HEK293 (cell line): ENCODE results near the gene ERCC5.

Experiments used
- CTCF ChIA-PET: fragments of 350-600 bp; formaldehyde crosslinking; extraction: SDS; loops from one replicate; lab custom pipeline; 2021; ENCODE audit warnings: antibody characterized with exemption; lab: Yijun Ruan, JAX
- POLR2A ChIA-PET: fragments of 300-600 bp; formaldehyde crosslinking; extraction: SDS; loops from one replicate; lab custom pipeline; 2020; ENCODE audit warnings: antibody characterized with exemption, inconsistent platforms; lab: Yijun Ruan, JAX
- H3K27ac ChIP-seq: fragments of 200-500 bp; sonication (Bioruptor generic); 2 replicates; pipeline ENCODE4 v1.5.1; 2014; ENCODE audit warnings: low read depth, low read length, control low read depth, inconsistent platforms; ENCODE audit errors: extremely low read depth
- H3K36me3 ChIP-seq, 2 experiments: fragments of 200-500 bp in 1 of 2; sonication (Bioruptor generic) in 1 of 2; 1 replicate in 1 of 2; 2 replicates in 1 of 2; pipeline ENCODE4 v1.5.1; 2014 to 2017; ENCODE audit warnings: inconsistent platforms in 2 of 2, low read length in 2 of 2; ENCODE audit not compliant: control insufficient read depth in 2 of 2, insufficient read depth in 1 of 2
- H3K4me1 ChIP-seq: fragments of 200-500 bp; sonication (Bioruptor generic); 2 replicates; pipeline ENCODE4 v1.5.1; 2014; ENCODE audit warnings: mild to moderate bottlenecking, low read length, inconsistent platforms; ENCODE audit not compliant: control insufficient read depth, insufficient read depth
- H3K4me3 ChIP-seq: 2 replicates; pipeline ENCODE4 v1.5.1; 2011; ENCODE audit warnings: low read depth, mild to moderate bottlenecking, control low read depth, low read length, moderate library complexity
- H3K9me3 ChIP-seq: fragments of 200-500 bp; sonication (Bioruptor generic); 2 replicates; pipeline ENCODE4 v1.5.1; 2014; ENCODE audit warnings: low read depth, low read length, inconsistent platforms; ENCODE audit not compliant: control insufficient read depth, insufficient read depth
- GLIS1 ChIP-seq: fragments of 450-650 bp; formaldehyde crosslinking; IDR thresholded peaks from 2 replicates; pipeline ENCODE4 v1.5.1; 2016; ENCODE audit warnings: missing biosample characterization, missing genetic modification characterization
- SCRT1 ChIP-seq: fragments of 450-650 bp; formaldehyde crosslinking; IDR thresholded peaks from 2 replicates; pipeline ENCODE4 v1.5.1; 2016; ENCODE audit warnings: missing biosample characterization, missing genetic modification characterization, borderline replicate concordance
- SP7 ChIP-seq: fragments of 450-650 bp; formaldehyde crosslinking; IDR thresholded peaks from 2 replicates; pipeline ENCODE4 v1.5.1; 2016; ENCODE audit warnings: missing biosample characterization, missing genetic modification characterization
- ZBTB17 ChIP-seq: fragments of 450-650 bp; formaldehyde crosslinking; IDR thresholded peaks from 2 replicates; pipeline ENCODE4 v1.5.1; 2016; ENCODE audit warnings: missing biosample characterization, missing genetic modification characterization
- ZFP41 ChIP-seq: fragments of 450-650 bp; formaldehyde crosslinking; IDR thresholded peaks from 2 replicates; pipeline ENCODE4 v1.5.1; 2016; ENCODE audit warnings: missing biosample characterization, missing genetic modification characterization, borderline replicate concordance
- ZNF121 ChIP-seq: fragments of 450-650 bp; formaldehyde crosslinking; IDR thresholded peaks from 2 replicates; pipeline ENCODE4 v1.5.1; 2016; ENCODE audit warnings: missing biosample characterization, missing genetic modification characterization
- ZNF157 ChIP-seq: fragments of 450-650 bp; formaldehyde crosslinking; IDR thresholded peaks from 2 replicates; pipeline ENCODE4 v1.5.1; 2016; ENCODE audit warnings: missing biosample characterization, missing genetic modification characterization
- ZNF24 ChIP-seq: fragments of 450-650 bp; formaldehyde crosslinking; IDR thresholded peaks from 2 replicates; pipeline ENCODE4 v1.5.1; 2016; ENCODE audit warnings: missing biosample characterization, missing genetic modification characterization
- ZNF302 ChIP-seq: fragments of 450-650 bp; formaldehyde crosslinking; IDR thresholded peaks from 2 replicates; pipeline ENCODE4 v1.5.1; 2016; ENCODE audit warnings: missing biosample characterization, missing genetic modification characterization, low read depth
- ZNF341 ChIP-seq: fragments of 450-650 bp; formaldehyde crosslinking; IDR thresholded peaks from 2 replicates; pipeline ENCODE4; 2016; ENCODE audit warnings: low read depth, missing biosample characterization, missing genetic modification characterization
- ZNF514 ChIP-seq: fragments of 450-650 bp; formaldehyde crosslinking; IDR thresholded peaks from 2 replicates; pipeline ENCODE4 v1.5.1; 2016; ENCODE audit warnings: missing biosample characterization, missing genetic modification characterization
- ZNF521 ChIP-seq: fragments of 450-650 bp; formaldehyde crosslinking; IDR thresholded peaks from 2 replicates; pipeline ENCODE4 v1.5.1; 2017; ENCODE audit warnings: missing biosample characterization, mild to moderate bottlenecking, missing genetic modification characterization
- ZNF529 ChIP-seq: fragments of 450-650 bp; formaldehyde crosslinking; IDR thresholded peaks from 2 replicates; pipeline ENCODE4 v1.5.1; 2017; ENCODE audit warnings: missing genetic modification characterization, missing biosample characterization; ENCODE audit not compliant: insufficient replicate concordance
- ZNF610 ChIP-seq: fragments of 450-650 bp; formaldehyde crosslinking; IDR thresholded peaks from 2 replicates; pipeline ENCODE4 v1.5.1; 2016; ENCODE audit warnings: missing biosample characterization, missing genetic modification characterization, borderline replicate concordance
- ZNF658 ChIP-seq: fragments of 450-650 bp; formaldehyde crosslinking; IDR thresholded peaks from 2 replicates; pipeline ENCODE4; 2016; ENCODE audit warnings: missing biosample characterization, missing genetic modification characterization
- ZNF707 ChIP-seq: fragments of 450-650 bp; formaldehyde crosslinking; IDR thresholded peaks from 2 replicates; pipeline ENCODE4 v1.5.1; 2016; ENCODE audit warnings: missing biosample characterization, missing genetic modification characterization
- TF ChIP-seq, protein P1 (sequence below): fragments of 450-650 bp; formaldehyde crosslinking; IDR thresholded peaks from 2 replicates; pipeline ENCODE4 v1.5.1; 2017; ENCODE audit warnings: missing biosample characterization, missing genetic modification characterization
- TF ChIP-seq, protein P2 (sequence below): fragments of 450-650 bp; formaldehyde crosslinking; IDR thresholded peaks from 2 replicates; pipeline ENCODE4 v1.5.1; 2016; ENCODE audit warnings: missing biosample characterization, missing genetic modification characterization
- TF ChIP-seq, protein P3 (sequence below): fragments of 450-650 bp; formaldehyde crosslinking; conservative IDR thresholded peaks from 2 replicates; pipeline ENCODE4 v1.5.1; 2016; ENCODE audit warnings: low read depth, missing biosample characterization, missing genetic modification characterization
- TF ChIP-seq, protein P4 (sequence below): sonication (generic); formaldehyde crosslinking; IDR thresholded peaks from 2 replicates; pipeline ENCODE4 v1.8.1; 2022; ENCODE audit warnings: mild to moderate bottlenecking, moderate library complexity, missing genetic modification reagents

ERCC5 gene

DNA sequence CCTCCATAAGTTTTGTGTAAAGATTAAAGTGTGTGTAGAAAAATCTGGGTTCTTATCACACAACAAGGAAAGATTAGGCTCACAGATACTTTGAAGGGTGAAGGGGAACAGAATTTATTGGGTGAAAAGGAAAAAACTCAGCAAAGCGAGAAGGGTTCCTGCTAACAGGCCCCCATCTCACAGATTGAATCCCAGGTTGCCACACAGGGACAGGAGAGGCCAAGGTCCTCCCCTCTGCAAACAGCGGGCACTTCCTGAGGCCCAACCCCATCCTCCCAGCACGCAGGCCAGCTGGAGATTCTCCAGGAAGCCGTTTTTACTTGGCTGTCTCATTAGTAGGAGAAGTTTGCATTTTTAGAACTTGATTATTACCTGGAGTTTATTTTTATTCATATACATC lies 15.2 kb upstream of the ERCC5 start:
- Histone ChIP-seq H3K4me1 (no peaks in the 10 kb centered on the region), H3K9me3 (no peaks in the 10 kb centered on the region), H3K27ac (no peak overlapping the region), H3K36me3 (peaks cover 6 to 39% of the 10 kb centered on the region in 2 experiments), H3K4me3 (no peak overlapping the region)
- ChIA-PET POLR2A (no interaction called here), CTCF (interaction anchor here (0.8 kb wide), 1 partner anchor 963 kb away, joined by 4 read pairs; no protein-coding TSS in a partner anchor)
- no peak for TF ChIP-seq ZNF707 (tag by site-specific recombination)
- TF ChIP-seq ZNF24 (tag by site-specific recombination): no peak
- TF ChIP-seq ZNF521 (tag by site-specific recombination): no peak

DNA sequence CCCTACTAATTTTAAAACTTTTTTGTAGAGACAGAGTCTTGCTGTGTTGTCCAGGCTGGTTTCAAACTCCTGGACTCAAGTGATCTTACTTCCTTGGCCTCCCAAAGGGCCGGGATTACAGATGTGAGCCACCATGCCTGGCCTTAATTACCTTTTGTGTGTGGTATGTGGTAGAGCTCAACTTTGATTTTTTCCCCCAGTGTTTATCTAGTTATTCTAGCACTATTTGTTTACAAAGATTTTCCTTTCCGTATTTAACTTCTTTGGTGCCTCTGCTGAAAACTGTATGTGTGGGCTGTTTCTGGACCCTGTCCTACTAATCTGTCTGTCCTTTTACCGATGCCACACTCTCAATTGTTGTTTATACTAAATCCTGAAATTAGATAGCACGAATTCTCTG lies 9.4 kb upstream of the ERCC5 start:
- Histone ChIP-seq H3K9me3 (no peaks in the 10 kb centered on the region), H3K27ac (no peak overlapping the region), H3K4me1 (no peaks in the 10 kb centered on the region), H3K4me3 (no peak overlapping the region), H3K36me3 (peaks cover 11 to 45% of the 10 kb centered on the region in 2 experiments)
- TF ChIP-seq ZNF341 (tag by site-specific recombination): no peak
- TF ChIP-seq ZNF610: no peak
- no peak for TF ChIP-seq SP7 (tag by site-specific recombination)
- TF ChIP-seq ZFP41 (tag by site-specific recombination): no peak
- no peak for TF ChIP-seq ZNF658 (tag by site-specific recombination)
- TF ChIP-seq ZNF302 (tag by site-specific recombination): no peak
- TF ChIP-seq, protein P1, sequence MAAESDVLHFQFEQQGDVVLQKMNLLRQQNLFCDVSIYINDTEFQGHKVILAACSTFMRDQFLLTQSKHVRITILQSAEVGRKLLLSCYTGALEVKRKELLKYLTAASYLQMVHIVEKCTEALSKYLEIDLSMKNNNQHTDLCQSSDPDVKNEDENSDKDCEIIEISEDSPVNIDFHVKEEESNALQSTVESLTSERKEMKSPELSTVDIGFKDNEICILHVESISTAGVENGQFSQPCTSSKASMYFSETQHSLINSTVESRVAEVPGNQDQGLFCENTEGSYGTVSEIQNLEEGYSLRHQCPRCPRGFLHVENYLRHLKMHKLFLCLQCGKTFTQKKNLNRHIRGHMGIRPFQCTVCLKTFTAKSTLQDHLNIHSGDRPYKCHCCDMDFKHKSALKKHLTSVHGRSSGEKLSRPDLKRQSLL (tag by site-specific recombination): no peak
- TF ChIP-seq SCRT1 (tag by site-specific recombination): no peak
- no peak for TF ChIP-seq GLIS1
- no peak for TF ChIP-seq ZNF529 (tag by site-specific recombination)
- TF ChIP-seq ZBTB17 (tag by site-specific recombination): no peak
- no peak for TF ChIP-seq ZNF121
- TF ChIP-seq, protein P2, sequence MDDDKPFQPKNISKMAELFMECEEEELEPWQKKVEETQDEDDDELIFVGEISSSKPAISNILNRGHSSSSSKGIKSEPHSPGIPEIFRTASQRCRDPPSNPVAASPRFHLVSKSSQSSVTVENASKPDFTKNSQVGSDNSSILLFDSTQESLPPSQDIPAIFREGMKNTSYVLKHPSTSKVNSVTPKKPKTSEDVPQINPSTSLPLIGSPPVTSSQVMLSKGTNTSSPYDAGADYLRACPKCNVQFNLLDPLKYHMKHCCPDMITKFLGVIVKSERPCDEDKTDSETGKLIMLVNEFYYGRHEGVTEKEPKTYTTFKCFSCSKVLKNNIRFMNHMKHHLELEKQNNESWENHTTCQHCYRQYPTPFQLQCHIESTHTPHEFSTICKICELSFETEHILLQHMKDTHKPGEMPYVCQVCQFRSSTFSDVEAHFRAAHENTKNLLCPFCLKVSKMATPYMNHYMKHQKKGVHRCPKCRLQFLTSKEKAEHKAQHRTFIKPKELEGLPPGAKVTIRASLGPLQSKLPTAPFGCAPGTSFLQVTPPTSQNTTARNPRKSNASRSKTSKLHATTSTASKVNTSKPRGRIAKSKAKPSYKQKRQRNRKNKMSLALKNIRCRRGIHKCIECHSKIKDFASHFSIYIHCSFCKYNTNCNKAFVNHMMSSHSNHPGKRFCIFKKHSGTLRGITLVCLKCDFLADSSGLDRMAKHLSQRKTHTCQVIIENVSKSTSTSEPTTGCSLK (tag by site-specific recombination): no peak
- TF ChIP-seq, protein P3, sequence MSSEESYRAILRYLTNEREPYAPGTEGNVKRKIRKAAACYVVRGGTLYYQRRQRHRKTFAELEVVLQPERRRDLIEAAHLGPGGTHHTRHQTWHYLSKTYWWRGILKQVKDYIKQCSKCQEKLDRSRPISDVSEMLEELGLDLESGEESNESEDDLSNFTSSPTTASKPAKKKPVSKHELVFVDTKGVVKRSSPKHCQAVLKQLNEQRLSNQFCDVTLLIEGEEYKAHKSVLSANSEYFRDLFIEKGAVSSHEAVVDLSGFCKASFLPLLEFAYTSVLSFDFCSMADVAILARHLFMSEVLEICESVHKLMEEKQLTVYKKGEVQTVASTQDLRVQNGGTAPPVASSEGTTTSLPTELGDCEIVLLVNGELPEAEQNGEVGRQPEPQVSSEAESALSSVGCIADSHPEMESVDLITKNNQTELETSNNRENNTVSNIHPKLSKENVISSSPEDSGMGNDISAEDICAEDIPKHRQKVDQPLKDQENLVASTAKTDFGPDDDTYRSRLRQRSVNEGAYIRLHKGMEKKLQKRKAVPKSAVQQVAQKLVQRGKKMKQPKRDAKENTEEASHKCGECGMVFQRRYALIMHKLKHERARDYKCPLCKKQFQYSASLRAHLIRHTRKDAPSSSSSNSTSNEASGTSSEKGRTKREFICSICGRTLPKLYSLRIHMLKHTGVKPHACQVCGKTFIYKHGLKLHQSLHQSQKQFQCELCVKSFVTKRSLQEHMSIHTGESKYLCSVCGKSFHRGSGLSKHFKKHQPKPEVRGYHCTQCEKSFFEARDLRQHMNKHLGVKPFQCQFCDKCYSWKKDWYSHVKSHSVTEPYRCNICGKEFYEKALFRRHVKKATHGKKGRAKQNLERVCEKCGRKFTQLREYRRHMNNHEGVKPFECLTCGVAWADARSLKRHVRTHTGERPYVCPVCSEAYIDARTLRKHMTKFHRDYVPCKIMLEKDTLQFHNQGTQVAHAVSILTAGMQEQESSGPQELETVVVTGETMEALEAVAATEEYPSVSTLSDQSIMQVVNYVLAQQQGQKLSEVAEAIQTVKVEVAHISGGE (tag by site-specific recombination): no peak
- TF ChIP-seq ZNF157 (tag by site-specific recombination): no peak
- TF ChIP-seq ZNF514 (tag by site-specific recombination): no peak
- TF ChIP-seq, protein P4, sequence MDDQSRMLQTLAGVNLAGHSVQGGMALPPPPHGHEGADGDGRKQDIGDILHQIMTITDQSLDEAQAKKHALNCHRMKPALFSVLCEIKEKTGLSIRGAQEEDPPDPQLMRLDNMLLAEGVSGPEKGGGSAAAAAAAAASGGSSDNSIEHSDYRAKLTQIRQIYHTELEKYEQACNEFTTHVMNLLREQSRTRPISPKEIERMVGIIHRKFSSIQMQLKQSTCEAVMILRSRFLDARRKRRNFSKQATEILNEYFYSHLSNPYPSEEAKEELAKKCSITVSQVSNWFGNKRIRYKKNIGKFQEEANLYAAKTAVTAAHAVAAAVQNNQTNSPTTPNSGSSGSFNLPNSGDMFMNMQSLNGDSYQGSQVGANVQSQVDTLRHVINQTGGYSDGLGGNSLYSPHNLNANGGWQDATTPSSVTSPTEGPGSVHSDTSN (CRISPR knock-in tag): no peak
- ChIA-PET CTCF (no interaction called here), POLR2A (no interaction called here)
